NCI-H82 treated with DMSO at 0.1 percent for 48 hours (cell line): Measurements from ENCODE around the gene SOX30.

Source experiments
- DNase-seq: peaks from one replicate; lab custom pipeline; 2025; ENCODE audit not compliant: unreplicated experiment; lab: John Stamatoyannopoulos, UW

Gene SOX30

DNA sequence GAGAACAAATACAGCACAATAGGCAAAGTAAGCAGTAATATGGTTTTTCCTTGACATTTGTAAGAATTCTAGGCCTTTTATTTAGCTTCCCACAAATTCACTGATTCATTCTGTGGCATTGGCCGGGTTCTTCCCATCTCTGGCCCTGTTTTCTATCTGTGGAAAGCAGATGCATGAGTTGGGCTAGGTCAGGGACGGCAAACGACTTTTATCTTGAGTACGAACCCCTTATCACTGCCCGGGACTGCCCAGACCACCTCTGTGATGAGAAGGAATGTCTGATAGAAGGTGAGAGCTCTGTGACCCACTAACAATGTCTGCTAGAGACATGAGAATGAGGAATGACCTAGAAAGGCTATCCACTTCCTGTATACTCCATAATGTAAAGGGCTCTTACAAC is 41.2 kb downstream of the SOX30 start:
- DNase-seq, result no peak

DNA sequence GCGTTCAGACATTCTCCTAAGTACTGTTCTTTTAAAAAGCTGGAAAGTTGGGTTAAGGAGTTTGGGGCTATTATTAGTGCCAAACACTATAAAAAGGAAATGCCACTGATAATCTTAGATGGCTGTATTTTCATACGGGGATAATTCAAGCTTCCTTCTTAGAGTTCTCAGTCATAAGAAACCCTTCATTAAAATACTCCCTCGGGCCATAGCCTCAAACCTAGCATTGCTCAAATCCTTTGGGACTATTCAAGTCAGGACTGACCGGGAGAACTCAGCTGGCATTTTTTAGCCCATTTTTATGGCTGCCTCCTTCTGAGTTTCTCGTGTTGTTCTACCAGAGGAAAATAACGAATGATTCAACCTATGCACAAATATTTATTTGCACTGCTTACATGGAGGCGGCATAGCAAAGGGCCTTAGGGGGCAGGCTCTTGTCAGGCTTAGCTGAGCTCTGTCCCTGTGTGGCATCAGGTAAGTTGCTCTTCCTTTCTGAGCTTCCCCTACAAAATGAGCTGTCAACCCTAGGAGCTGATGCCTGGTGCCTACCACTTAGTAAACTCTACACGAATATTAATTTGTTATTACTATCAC is 43.2 kb downstream of the SOX30 start:
- no peak for DNase-seq

GRCh38 chr5:157607371-157608161 is 44.7 kb downstream of the SOX30 start:
- DNase-seq, result no peak

DNA sequence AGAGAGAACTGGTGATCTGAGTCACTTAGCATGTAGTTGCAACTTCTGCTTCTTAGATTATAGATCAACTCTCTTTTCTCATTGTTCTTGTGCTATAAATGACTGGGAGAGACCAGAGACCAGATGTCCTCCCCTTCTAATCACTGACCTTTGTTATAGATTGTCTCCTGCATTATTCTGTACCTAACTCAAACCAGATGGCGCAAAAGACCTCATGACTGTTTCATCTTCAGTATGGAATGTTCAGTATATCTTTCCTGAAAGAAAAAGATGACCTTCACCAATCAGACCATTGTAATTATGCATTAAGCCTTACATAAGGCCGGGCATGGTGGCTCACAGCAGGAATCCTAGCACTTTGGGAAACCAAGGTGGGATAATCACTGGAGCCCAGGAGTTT is 46.2 kb downstream of the SOX30 start:
- DNase-seq, result no peak

GRCh38 chr5:157603333-157604190 is 48.7 kb downstream of the SOX30 start:
- no peak for DNase-seq

- no peak for DNase-seq
Observed at GRCh38 chr5:157602505-157602904, 49.7 kb downstream of the SOX30 start.

DNA sequence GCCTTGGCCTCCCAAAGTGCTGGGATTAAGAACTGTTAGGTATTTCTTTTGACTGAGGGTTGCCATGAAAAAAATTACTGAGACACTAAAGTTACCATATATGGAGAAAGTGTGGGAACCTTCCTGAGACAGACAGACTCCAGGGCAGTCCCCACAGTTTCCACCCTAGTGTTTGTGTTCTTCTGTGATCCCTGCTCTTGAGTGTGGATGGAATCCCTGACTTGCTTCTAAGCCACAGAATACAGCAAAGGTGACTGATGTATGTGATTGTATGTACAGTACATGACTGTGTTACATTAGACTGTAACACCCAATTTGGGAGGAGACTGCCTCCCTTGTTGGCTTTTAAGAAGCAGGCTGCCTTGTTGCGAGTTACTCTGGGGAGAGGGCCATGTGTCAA is 52.0 kb downstream of the SOX30 start:
- DNase-seq, result no peak

- no peak for DNase-seq
Observed at GRCh38 chr5:157599565-157599964, 52.7 kb downstream of the SOX30 start.

GRCh38 chr5:157598350-157598936 is 53.8 kb downstream of the SOX30 start:
- no peak for DNase-seq

- no peak for DNase-seq
Observed at GRCh38 chr5:157597277-157597676, 55.0 kb downstream of the SOX30 start.

- DNase-seq, result no peak
Observed at GRCh38 chr5:157596487-157596886, 55.8 kb downstream of the SOX30 start.

DNA sequence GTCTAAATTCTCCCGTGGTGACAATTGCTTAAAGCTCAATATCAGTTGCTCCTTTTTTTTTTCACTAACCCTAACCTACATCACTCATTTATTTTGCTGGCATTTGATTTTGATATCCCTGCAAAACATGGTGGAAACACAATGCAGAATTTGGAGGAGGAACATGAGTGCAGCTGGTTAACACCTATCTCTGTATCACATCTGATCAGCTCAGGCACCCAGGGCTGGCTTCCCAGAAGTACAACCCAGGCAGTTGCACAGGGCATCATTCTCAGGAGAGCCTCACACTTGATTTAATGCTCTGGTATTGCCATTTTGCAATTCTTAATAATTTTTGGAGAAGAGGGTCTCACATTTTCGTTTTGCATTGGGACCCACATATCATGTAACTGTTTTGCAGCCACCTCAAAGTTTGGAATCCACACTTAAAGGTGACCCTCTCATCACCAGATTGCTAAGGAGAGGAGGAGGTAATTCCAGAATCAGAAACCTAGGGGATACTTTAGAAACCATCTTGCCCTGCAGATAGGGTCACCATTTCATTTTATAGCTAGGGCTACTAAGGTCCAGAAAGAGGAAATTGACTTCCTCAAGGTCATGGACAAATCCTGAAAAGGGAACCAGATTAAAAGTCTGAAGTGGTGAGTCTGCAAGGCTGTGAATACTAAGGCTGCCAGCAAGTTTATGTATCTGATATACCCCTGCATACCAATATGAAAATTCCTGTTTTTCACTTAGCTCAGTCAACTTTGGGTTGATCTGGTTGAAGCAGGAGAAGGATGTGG is 57.4 kb downstream of the SOX30 start:
- DNase-seq, result no peak

GRCh38 chr5:157594257-157594656 is 58.0 kb downstream of the SOX30 start:
- no peak for DNase-seq

DNA sequence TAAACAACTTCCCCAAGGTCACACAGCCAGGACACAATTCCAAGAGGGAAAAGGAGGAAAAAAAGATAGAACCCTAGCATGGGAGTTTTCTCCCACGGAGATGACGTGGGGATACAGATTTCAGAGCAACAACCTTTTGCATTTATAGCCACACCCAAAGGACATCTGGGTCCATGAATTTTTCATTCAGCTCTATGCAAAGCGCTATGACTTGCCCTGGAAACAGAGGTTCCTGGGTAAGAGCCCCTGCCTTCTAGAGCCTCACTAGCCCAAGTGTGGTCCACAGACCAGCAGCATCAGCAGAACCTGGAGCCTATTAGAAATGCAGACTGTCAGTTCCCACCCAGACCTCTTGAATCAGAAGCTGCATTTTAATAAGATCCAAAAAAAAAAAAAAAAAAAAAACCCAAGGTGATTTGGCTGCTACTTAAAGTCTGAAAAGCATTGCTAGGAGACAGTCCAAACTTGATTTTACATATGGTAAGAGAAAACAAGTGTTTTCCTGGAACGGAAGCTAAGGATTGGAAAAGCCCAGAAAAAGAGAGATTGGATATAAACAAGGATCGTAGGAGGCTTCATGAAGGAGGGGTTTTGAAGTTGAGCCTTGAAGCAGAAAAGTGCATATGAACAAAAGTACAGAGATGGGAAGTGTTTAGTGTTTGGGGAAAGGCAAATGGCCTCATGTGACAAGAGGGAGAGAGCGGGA is 59.0 kb downstream of the SOX30 start:
- DNase-seq, result no peak

GRCh38 chr5:157592594-157592993 is 59.6 kb downstream of the SOX30 start:
- no peak for DNase-seq

DNA sequence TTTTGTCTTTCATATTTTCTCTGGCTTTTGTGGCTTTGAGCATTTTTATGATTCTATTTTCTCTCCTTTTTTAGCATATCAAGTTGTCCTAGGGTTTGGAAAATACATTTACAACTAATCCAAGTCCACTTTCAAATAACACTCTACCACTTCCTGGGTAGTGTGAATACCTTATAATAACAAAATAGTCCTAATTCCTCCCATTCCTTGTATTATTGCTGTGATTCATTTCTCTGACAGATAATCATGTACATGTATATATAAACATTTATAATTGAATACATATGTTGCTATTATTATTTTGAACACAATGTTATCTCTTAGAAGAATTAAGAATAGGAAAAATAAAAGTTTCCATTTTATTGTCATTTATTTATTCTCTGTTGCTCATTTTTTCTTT is 61.8 kb downstream of the SOX30 start:
- DNase-seq, result no peak

- DNase-seq, result no peak
Observed at GRCh38 chr5:157584628-157585027, 67.6 kb downstream of the SOX30 start.

DNA sequence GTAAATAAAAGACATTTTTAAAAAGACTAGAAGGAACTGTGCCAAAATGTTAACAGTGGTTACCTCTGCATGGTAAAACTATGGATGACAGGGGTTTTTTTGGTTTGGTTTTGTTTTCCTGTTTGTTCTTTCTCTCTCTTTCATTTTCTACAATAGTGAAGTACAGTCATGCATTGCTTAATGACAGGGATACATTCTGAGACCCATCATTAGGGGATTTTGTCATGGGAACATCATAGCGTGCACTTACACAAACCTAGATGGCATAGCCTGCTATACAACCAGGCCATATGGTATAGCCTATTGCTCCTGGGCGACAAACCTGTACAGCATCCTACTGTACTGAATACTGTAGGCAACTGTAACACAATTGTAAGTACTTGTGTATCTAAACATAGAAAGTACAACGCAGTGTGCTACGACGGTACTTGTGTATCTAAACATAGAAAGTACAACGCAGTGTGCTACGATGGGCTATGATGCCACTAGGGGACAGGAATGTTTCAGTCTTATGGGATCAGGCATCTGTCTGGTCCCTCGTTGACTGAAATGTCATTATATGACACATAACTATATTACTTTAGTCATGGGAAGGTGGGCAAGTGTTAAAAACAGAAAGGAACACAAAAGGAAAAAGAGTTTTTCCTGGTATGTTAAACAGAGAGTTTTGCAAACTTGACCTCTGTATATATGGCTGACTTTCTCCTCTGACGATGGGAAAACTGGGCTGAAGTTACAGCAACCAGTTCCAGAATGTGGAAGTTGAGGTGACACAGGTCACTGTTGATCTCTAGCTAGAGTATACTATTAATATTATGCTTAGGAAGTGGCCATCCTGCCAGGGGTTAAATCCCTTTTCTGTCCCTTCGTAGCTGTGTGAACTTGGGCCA is 69.3 kb downstream of the SOX30 start:
- no peak for DNase-seq

DNA sequence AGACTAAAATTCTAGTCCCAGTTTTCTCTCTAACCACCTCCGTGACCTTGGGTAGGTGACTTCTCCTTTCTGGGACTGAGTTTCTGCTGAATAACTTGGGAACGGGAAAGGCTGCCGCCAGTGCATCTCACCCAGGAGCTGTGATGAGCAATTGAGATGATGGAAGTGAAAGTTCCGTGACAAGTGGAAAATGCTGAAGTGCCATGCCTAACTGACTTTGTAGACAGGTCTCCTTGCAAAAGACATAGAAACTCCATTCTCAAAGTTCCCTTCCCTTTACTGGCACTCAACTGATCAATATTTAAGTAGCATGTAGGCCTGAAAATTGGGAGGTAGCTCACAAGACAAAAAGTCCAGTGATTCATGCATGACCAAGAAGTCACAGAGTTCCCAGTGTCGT is 70.3 kb downstream of the SOX30 start:
- no peak for DNase-seq
